Measurements from ENCODE around the gene INTS1.
"Not testable (repeated sequence)": the region's sequence is repeated elsewhere in the genome, so short reads cannot be mapped to it uniquely, and the experiment has no call there.

INTS1 gene

DNA sequence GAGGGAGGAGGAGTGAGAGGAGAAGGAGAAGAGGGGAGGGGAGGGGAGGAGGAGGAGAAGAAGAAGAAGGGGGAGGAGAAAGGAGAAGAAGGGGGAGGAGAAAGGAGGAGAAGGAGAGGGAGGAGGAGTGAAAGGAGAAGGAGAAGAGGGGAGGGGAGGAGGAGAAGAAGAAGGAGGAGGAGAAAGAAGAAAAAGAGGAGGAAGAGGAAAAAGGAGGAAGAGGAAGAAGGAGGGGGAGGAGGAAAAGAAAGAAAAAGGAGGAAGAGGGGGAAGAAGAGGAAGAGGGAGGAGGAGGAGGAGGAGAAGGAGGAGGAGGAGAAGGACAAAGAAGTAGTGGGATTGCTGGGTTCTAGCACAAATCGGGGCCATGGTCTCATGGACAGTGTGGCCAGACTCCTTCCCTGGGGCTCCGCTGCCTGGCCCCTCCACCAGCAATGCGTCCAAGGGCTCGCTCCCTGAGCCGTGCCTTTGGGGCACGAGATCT, 22.1 kb upstream of the INTS1 start:
- CTCF ChIA-PET: no interaction called here
- Mint-ChIP-seq H3K27me3 (peaks cover 66% of the 10 kb centered on the region), H3K36me3 (no peaks in the 10 kb centered on the region), H3K4me1 (peaks cover 5% of the 10 kb centered on the region), H3K27ac (no peak overlapping the region), H3K9me3 (no peaks in the 10 kb centered on the region), H3K4me3 (no peak overlapping the region)
- no peak for DNase-seq

DNA sequence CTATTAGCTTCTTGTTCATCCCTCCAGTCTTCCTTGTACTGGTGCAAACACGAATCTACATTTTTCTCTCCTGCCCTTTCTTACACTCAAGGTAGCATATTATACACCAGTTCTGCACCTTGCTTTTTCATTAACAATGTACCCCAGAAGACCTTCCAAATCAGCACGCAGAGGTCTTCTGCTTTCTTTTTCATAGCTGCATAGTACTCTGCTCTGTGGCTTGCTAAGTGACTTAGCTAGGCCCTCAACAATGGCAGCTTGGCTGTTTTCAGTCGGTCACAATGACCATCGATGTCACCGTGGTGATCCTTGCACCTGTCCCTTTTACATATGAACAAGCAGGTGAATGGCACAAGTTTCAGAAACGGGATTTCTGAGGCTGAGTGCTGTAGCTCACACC, 21.2 kb upstream of the INTS1 start:
- peaks cover 67% of the 10 kb centered on the region for H3K27me3 Mint-ChIP-seq
- peaks cover 5% of the 10 kb centered on the region for H3K4me1 Mint-ChIP-seq
- no peak for DNase-seq
- no peak overlapping the region for H3K4me3 Mint-ChIP-seq
- no peaks in the 10 kb centered on the region for H3K9me3 Mint-ChIP-seq
- no peaks in the 10 kb centered on the region for H3K36me3 Mint-ChIP-seq
- no peak overlapping the region for H3K27ac Mint-ChIP-seq
- CTCF ChIA-PET: no interaction called here

DNA sequence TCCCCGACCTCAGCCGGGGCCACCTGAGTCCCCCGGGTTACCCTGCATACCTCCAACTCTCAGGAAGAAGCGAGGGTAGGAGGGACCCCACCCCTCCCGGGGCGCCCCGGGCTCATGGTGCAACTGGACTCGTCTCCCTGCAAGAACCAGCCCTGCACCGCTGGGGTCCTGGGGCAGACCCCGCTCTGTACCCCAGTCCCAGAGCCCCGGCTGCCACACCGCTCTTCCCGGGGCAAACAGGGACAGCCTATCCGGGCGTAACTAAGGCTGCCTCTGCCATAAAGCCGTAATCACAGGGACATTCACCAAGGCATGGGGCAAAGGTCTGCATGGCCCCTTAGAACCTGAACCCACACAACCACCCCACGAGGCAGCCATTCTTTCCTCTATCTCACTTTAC, 19.7 kb upstream of the INTS1 start:
- Mint-ChIP-seq H3K27ac (no peak overlapping the region), H3K4me3 (no peak overlapping the region), H3K36me3 (no peaks in the 10 kb centered on the region), H3K4me1 (no peaks in the 10 kb centered on the region), H3K9me3 (peaks cover 5% of the 10 kb centered on the region), H3K27me3 (peaks cover 67% of the 10 kb centered on the region)
- DNase-seq: no peak
- CTCF ChIA-PET: no interaction called here

DNA sequence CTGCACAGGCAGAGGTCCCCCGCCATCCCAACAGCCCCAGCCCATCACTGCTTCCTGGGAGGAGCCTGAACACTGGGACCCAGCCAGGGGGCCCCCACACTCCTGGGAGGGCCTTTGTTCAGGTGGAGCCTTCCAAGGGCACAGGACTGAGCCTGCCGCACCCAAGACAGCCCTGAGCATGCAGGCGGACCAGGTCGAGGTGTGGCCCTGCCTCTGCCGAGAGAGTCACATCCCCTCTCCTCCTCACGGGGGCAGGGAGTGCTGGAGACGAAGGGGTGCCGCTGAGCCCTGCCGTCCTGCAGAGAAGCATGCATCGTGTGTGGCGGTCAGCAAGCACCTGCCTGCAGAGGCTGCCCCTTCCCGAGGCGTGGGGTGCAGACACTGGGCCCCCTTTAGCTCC, 19.0 kb upstream of the INTS1 start:
- Mint-ChIP-seq H3K27me3 (peaks cover 66% of the 10 kb centered on the region), H3K4me3 (no peak overlapping the region), H3K36me3 (no peaks in the 10 kb centered on the region), H3K9me3 (peaks cover 5% of the 10 kb centered on the region), H3K27ac (no peak overlapping the region), H3K4me1 (no peaks in the 10 kb centered on the region)
- CTCF ChIA-PET: no interaction called here
- DNase-seq: no peak

DNA sequence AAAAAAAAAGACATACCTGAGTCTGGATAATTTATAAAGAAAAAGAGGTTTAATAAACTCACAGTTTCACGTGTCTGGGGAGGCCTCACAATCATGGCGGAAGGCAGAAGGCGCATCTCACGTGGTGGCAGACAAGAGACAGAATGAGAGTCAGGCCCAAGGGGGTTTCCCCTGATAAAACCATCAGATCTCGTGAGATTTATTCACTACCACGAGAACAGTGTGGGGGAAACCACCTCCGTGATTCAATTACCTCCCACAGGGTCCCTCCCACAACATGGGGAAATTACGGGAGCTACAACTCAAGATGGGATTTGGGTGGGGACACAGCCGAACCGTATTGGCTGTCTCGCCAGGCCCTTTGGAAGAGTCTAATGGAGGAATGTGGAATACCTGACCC, 17.3 kb upstream of the INTS1 start:
- no peaks in the 10 kb centered on the region for H3K36me3 Mint-ChIP-seq
- no peaks in the 10 kb centered on the region for H3K4me1 Mint-ChIP-seq
- H3K27ac Mint-ChIP-seq: no peak overlapping the region
- H3K27me3 Mint-ChIP-seq: peaks cover 56% of the 10 kb centered on the region
- no peak overlapping the region for H3K4me3 Mint-ChIP-seq
- no peak for DNase-seq
- peaks cover 5% of the 10 kb centered on the region for H3K9me3 Mint-ChIP-seq
- CTCF ChIA-PET: no interaction called here

DNA sequence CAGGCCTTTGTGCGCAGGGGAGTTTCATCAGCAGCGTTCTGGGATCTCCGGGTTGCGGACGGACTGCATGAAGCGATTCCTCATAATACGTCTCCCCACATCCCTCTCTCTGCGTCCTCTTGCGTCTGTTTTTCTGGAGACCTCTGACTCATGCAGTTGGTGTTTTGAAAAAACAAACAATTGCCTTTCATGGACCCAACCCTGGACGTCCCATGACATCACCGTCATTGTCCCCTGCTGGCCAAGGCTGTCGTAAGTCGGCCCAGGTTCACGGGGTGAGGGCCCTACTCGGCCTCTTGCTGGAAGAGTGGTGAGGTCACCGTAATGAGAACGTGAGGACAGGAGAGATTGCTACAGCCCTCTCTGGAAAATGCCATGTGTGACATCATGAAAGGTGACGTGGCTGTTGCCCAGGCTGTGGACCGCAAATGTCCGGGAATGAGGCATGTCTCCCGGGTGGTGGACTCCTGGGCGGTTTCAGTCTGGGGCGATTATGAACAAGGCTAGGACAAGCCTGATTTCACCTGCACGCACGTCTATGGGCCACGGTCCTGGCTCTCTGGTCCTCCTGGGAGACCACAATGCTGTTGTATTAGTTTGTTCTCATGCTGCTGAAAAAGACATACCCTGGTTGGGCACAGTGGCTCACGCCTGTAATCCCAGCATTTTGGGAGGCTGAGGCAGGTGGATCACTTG, 16.5 kb upstream of the INTS1 start:
- H3K36me3 Mint-ChIP-seq: no peaks in the 10 kb centered on the region
- no peak for DNase-seq
- CTCF ChIA-PET: no interaction called here
- H3K27ac Mint-ChIP-seq: no peak overlapping the region
- peaks cover 5% of the 10 kb centered on the region for H3K9me3 Mint-ChIP-seq
- H3K27me3 Mint-ChIP-seq: peaks cover 51% of the 10 kb centered on the region
- H3K4me3 Mint-ChIP-seq: no peak overlapping the region
- no peaks in the 10 kb centered on the region for H3K4me1 Mint-ChIP-seq

DNA sequence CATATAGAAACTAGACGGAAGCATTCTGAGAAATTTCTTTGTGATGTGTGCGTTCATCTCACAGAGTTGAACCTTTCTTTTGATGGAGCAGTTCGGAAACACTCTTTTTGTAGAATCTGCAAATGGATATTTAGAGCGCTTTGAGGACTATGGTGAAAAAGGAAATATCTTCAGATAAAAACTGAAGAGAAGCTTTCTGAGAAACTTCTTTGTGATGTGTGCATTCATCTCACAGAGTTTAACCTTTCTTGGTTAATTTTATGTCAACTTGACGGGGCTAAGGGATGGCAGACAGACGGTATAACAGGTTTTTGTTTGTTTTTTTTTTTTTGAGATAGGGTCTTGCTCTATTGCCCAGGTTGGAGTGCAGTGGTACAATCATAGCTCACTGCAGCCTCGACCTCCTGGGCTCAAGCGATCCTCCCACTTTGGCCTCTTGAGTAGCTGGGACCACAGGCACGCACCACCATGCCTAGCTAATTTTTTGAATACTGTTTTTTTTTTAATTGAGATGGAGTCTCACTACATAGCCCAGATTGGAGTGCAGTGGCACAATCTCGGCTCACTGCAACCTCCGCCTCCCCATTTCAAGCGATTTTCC, 15.2 kb upstream of the INTS1 start:
- CTCF ChIA-PET: not testable (repeated sequence)

GRCh38 chr7:1516586-1517251, 12.5 kb upstream of the INTS1 start:
- Mint-ChIP-seq H3K27ac (no peak overlapping the region), H3K4me3 (no peak overlapping the region), H3K4me1 (peaks cover 22% of the 10 kb centered on the region), H3K27me3 (peaks cover 24% of the 10 kb centered on the region), H3K9me3 (peaks cover 5% of the 10 kb centered on the region), H3K36me3 (no peaks in the 10 kb centered on the region)
- no peak for DNase-seq
- CTCF ChIA-PET: no interaction called here

More for the DNA sequence above, 15.2 kb upstream of the INTS1 start:
- not testable (repeated sequence) for DNase-seq, H3K4me1 Mint-ChIP-seq, H3K36me3 Mint-ChIP-seq, H3K4me3 Mint-ChIP-seq, H3K27ac Mint-ChIP-seq, H3K9me3 Mint-ChIP-seq
- H3K27me3 Mint-ChIP-seq: peaks cover 41% of the 10 kb centered on the region

GRCh38 chr7:1515509-1515967, 11.3 kb upstream of the INTS1 start:
- H3K4me1 Mint-ChIP-seq: peaks cover 30% of the 10 kb centered on the region
- H3K4me3 Mint-ChIP-seq, H3K9me3 Mint-ChIP-seq, DNase-seq, H3K36me3 Mint-ChIP-seq, H3K27ac Mint-ChIP-seq: not testable (repeated sequence)
- CTCF ChIA-PET: interaction anchor here (0.7 kb wide), 2 partner anchors 63 to 119 kb away, joined by 3 read pairs; no protein-coding TSS in a partner anchor
- H3K27me3 Mint-ChIP-seq: peaks cover 24% of the 10 kb centered on the region

DNA sequence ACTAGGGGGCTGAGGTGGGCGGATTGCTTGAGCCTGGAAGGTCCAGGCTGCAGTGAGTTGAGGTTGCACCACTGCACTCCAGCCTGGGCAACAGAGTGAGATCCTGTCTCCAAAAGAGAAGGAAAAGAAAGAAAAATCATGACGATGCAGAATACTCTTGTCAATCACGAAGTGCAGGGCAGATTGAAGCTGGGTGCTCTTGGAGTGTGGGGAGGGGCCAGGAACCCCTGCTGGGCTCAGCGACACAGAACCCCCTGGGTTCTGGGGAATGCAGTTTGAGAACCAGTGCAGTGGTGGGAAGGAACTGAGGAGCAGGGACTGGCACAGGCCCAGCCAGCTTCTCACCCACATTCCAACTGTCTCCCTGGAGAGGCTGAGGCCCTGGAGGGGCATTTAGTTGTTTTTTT, 10.8 kb upstream of the INTS1 start:
- peaks cover 19% of the 10 kb centered on the region for H3K27me3 Mint-ChIP-seq
- peaks cover 5% of the 10 kb centered on the region for H3K9me3 Mint-ChIP-seq
- no peaks in the 10 kb centered on the region for H3K36me3 Mint-ChIP-seq
- no peak overlapping the region for H3K4me3 Mint-ChIP-seq
- no peak overlapping the region for H3K27ac Mint-ChIP-seq
- CTCF ChIA-PET: no interaction called here
- DNase-seq: no peak
- H3K4me1 Mint-ChIP-seq: peaks cover 30% of the 10 kb centered on the region

- no peaks in the 10 kb centered on the region for H3K36me3 Mint-ChIP-seq
- H3K27me3 Mint-ChIP-seq: peaks cover 20% of the 10 kb centered on the region
- peaks cover 31% of the 10 kb centered on the region for H3K4me1 Mint-ChIP-seq
- DNase-seq: no peak
- peaks cover 5% of the 10 kb centered on the region for H3K9me3 Mint-ChIP-seq
- no peak overlapping the region for H3K4me3 Mint-ChIP-seq
- CTCF ChIA-PET: interaction anchor here (1.7 kb wide), 1 partner anchor 42 kb away, joined by 6 read pairs; the partner anchor contains the start of gene TMEM184A
- no peak overlapping the region for H3K27ac Mint-ChIP-seq
Measured at GRCh38 chr7:1514407-1514806, 10.2 kb upstream of the INTS1 start.

DNA sequence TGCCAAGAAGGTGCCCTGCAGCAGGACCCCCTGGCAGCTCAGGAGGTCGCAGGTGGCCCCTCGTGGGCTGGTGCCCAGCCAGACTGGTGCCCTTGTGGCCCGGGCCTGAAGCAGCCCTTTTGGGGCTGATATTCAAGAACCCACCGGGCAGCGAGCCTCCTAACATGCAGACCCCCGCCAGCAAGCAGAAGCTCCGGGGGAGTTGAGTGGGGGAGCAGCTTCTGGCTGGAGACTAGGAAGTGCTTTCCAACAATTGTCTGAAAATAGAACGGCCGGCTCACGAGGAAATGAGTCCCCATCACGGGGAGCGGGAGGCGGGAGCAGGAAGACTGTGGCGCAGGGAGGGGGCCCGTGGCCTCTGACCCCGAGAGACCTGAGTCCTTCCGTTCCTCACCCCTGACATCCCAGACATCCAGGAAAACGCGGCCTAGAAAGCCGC, 9.5 kb upstream of the INTS1 start:
- CTCF ChIA-PET: interaction anchor here (1.7 kb wide), 1 partner anchor 42 kb away, joined by 6 read pairs; the partner anchor contains the start of gene TMEM184A
- H3K36me3 Mint-ChIP-seq: no peaks in the 10 kb centered on the region
- DNase-seq: no peak
- no peak overlapping the region for H3K27ac Mint-ChIP-seq
- peaks cover 22% of the 10 kb centered on the region for H3K27me3 Mint-ChIP-seq
- peaks cover 34% of the 10 kb centered on the region for H3K4me1 Mint-ChIP-seq
- H3K4me3 Mint-ChIP-seq: no peak overlapping the region
- H3K9me3 Mint-ChIP-seq: no peaks in the 10 kb centered on the region

GRCh38 chr7:1512781-1513656, 8.8 kb upstream of the INTS1 start:
- DNase-seq: peak; percentile 66
- CTCF ChIA-PET: interaction anchor here (0.6 to 1.7 kb wide), 2 partner anchors 27 to 43 kb away, joined by 4 to 6 read pairs; partner anchors contain the start of gene TMEM184A
- H3K4me1 Mint-ChIP-seq: peaks cover 41% of the 10 kb centered on the region
- peak overlapping the region; percentile 10 for H3K4me3 Mint-ChIP-seq
- no peaks in the 10 kb centered on the region for H3K9me3 Mint-ChIP-seq
- H3K27me3 Mint-ChIP-seq: peaks cover 15% of the 10 kb centered on the region
- no peaks in the 10 kb centered on the region for H3K36me3 Mint-ChIP-seq
- H3K27ac Mint-ChIP-seq: peak overlapping the region; percentile 74
